ENCODE measurements around the gene IGFBP6. TPM values are rescaled to one million over a fixed set of nuclear protein-coding genes. Genes with fewer than 3 reads are reported as not detected.

Gene IGFBP6
- total and polyA plus RNA-seq, 9 of the 15 experiments (the other 6 are each of a cell fraction or from before 2014, with no cell fraction given): 0.15 to 1.4 (median 0.54) TPM

DNA sequence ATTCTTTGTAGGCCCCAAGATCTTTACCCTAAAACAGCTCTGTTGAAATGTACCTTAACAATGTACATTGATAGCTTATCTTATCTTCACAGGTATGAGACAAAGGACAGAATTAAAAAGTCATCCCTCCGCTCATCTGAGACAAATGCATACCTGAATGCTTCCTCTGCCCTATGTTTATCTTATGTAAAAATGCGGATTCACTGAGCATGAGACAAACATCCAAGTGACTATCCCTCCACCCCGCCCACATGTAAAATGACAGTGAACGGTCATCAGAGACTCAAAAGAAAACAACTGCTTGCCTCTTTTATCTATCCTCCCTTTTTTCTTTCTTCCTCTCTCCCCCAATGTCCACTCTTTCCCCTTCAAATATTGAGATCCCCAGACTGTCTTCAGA, 45.9 kb downstream of the IGFBP6 start (continued):
- TF ChIP-seq JUND (IDR thresholded peaks at IDR 0.05; ENCODE audit: borderline replicate concordance, low read depth, low read length) (peak; percentile 4; the same call in 1 of the 2 replicates), JUND (tag; IDR thresholded peaks at IDR 0.05; ENCODE audit: borderline replicate concordance, low read depth, low read length) (no peak), RNF2 (IDR thresholded peaks at IDR 0.05) (no peak), ZNF766 (CRISPR knock-in tag; conservative IDR thresholded peaks at IDR 0.05) (no peak), EP300 (IDR thresholded peaks at IDR 0.05; ENCODE audit: low read length) (peak; percentile 31; the same call in 1 of the 2 replicates), MGA (IDR thresholded peaks at IDR 0.05) (no peak), SRSF1 (IDR thresholded peaks at IDR 0.05; ENCODE audit: low read depth, low read length) (no peak), SMARCA5 (IDR thresholded peaks at IDR 0.05) (no peak), DNMT1 (IDR thresholded peaks at IDR 0.05) (no peak), ZNF175 (CRISPR knock-in tag; IDR thresholded peaks at IDR 0.05; ENCODE audit: low read depth) (no peak), ZNF165 (CRISPR knock-in tag; IDR thresholded peaks at IDR 0.05; ENCODE audit: borderline replicate concordance) (no peak), CBFA2T2 (conservative IDR thresholded peaks at IDR 0.05) (0 out of 2 replicates have a peak, but pooled peaks have one; percentile 28), ZSCAN29 (IDR thresholded peaks at IDR 0.05) (peak; percentile 74; the same call in 1 of the 2 replicates), DPF2 (IDR thresholded peaks at IDR 0.05) (peak; percentile 61), MEF2A (IDR thresholded peaks at IDR 0.05; ENCODE audit: control insufficient read depth, low read depth, low read length) (no peak), MNT (conservative IDR thresholded peaks at IDR 0.05) (0 out of 4 replicates have a peak, but pooled peaks of 1 of the 2 experiments have one; percentile 49), SOX6 (IDR thresholded peaks at IDR 0.05) (peak; percentile 90), ETS2 (tag; IDR thresholded peaks at IDR 0.05; ENCODE audit: borderline replicate concordance, poor library complexity, severe bottlenecking) (no peak)
